NT2/D1 (cell line): ENCODE data around the gene IPO9.

Experiments
- YY1 ChIP-seq: IDR thresholded peaks from 2 replicates; pipeline ENCODE4 v1.6.1; 2011; ENCODE audit not compliant: insufficient read length, insufficient read depth
- ZNF274 ChIP-seq: IDR thresholded peaks from 2 replicates; pipeline ENCODE4 v1.6.1; 2011; ENCODE audit warnings: mild to moderate bottlenecking, low read depth, low read length

DNA sequence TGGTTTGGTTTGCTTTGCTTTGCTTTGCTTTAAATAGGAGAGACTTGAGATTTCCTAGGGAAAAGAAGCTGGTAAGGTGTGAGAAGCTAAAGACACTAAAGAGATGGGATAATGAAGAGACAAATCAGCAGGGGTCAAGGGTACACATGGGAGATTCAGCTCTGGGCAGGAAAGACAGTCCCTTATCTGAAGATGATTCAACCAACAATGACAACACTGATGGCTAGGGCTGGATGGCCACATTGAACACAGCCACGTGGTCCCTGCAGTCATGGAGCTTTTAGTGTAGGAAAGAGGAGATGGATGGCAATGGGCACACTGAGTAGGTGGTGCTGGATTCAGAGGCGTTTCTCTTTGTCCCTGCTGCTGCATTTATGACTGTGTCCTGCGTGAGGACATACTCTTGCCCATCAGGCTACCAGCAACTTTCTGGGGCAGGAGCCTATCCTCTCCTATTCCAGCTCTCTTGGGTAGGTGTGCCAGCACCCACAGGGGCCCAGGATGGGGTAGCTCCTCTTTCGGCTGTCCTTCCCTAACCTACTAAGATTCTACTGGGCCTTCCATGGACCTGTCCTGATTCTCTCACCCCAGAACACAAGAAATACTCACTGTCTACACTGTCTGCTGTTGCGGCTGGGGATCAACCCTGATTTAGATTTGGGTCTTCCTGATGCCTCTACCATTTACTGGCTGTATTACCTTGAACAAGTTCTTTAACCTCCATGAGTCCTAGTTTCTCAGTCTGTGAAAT, 58.3 kb downstream of the IPO9 start:
- TF ChIP-seq ZNF274 (no peak), YY1 (no peak)
